H9 (cell line): ENCODE measurements around the gene DAPK1. TPM values are rescaled to one million over a fixed set of nuclear protein-coding genes. Genes with fewer than 3 reads are reported as not detected.

Experiments used
- DNase-seq: peaks from one replicate; pipeline ENCODE4 v3.0.0-alpha.2; 2017
- H2AFZ ChIP-seq: one replicate; pipeline ENCODE4 v1.6.1; 2013; ENCODE audit warnings: mild to moderate bottlenecking, low read length, control low read depth, moderate library complexity
- H2AK5ac ChIP-seq: 2 replicates; pipeline ENCODE4 v1.6.1; 2013; ENCODE audit warnings: low read length, control low read depth, mixed read lengths; ENCODE audit not compliant: insufficient read length
- H2BK120ac ChIP-seq: one replicate; pipeline ENCODE4 v1.6.1; 2013; ENCODE audit warnings: low read depth, mild to moderate bottlenecking, low read length, control low read depth, inconsistent platforms; ENCODE audit not compliant: poor library complexity, severe bottlenecking
- H2BK12ac ChIP-seq: 2 replicates; pipeline ENCODE4 v1.6.1; 2013; ENCODE audit warnings: low read length, control low read depth, mixed read lengths, low read depth; ENCODE audit not compliant: insufficient read length
- H2BK15ac ChIP-seq: 2 replicates; pipeline ENCODE4 v1.6.1; 2013; ENCODE audit warnings: low read depth, low read length, control low read depth
- H2BK20ac ChIP-seq: one replicate; pipeline ENCODE4 v1.6.1; 2013; ENCODE audit warnings: low read depth, mild to moderate bottlenecking, low read length, control low read depth, inconsistent platforms; ENCODE audit not compliant: poor library complexity, severe bottlenecking
- H2BK5ac ChIP-seq: 2 replicates; pipeline ENCODE4 v1.6.1; 2013; ENCODE audit warnings: low read length, control low read depth, mixed read lengths; ENCODE audit not compliant: insufficient read length
- H3K14ac ChIP-seq: 2 replicates; pipeline ENCODE4 v1.6.1; 2013; ENCODE audit warnings: low read length, control low read depth; ENCODE audit not compliant: insufficient read depth
- H3K18ac ChIP-seq: 2 replicates; pipeline ENCODE4 v1.6.1; 2013; ENCODE audit warnings: low read depth, mild to moderate bottlenecking, mixed read lengths, low read length, control low read depth; ENCODE audit not compliant: insufficient read length
- H3K23ac ChIP-seq: 2 replicates; pipeline ENCODE4 v1.6.1; 2013; ENCODE audit warnings: low read length, control low read depth, mixed read lengths, low read depth; ENCODE audit not compliant: insufficient read length
- H3K23me2 ChIP-seq: 2 replicates; pipeline ENCODE4 v1.6.1; 2013; ENCODE audit warnings: low read depth, mild to moderate bottlenecking, mixed read lengths, low read length, control low read depth; ENCODE audit not compliant: insufficient read length, poor library complexity, severe bottlenecking
- H3K27ac ChIP-seq: 2 replicates; pipeline ENCODE4 v1.5.1; 2013; ENCODE audit warnings: low read length, control low read depth, mixed read lengths, low read depth; ENCODE audit not compliant: insufficient read length
- H3K27me3 ChIP-seq: 2 replicates; pipeline ENCODE4 v1.6.1; 2013; ENCODE audit warnings: low read length, control low read depth, inconsistent platforms; ENCODE audit not compliant: insufficient read depth
- H3K4ac ChIP-seq: 2 replicates; pipeline ENCODE4 v1.6.1; 2013; ENCODE audit warnings: low read depth, mild to moderate bottlenecking, control low read depth, inconsistent platforms, low read length, moderate library complexity
- H3K4me1 ChIP-seq: 2 replicates; pipeline ENCODE4 v1.6.1; 2013; ENCODE audit warnings: low read length, control low read depth, inconsistent platforms; ENCODE audit not compliant: insufficient read depth
- H3K4me2 ChIP-seq: 2 replicates; pipeline ENCODE4 v1.6.1; 2013; ENCODE audit warnings: low read length, control low read depth, mixed read lengths; ENCODE audit not compliant: insufficient read length, insufficient read depth
- H3K56ac ChIP-seq: 2 replicates; pipeline ENCODE4 v1.6.1; 2013; ENCODE audit warnings: low read depth, mild to moderate bottlenecking, mixed read lengths, low read length, control low read depth; ENCODE audit not compliant: insufficient read length
- H3K79me1 ChIP-seq: 2 replicates; pipeline ENCODE4 v1.6.1; 2013; ENCODE audit warnings: low read depth, mild to moderate bottlenecking, moderate library complexity, low read length, control low read depth, inconsistent platforms; ENCODE audit not compliant: insufficient read depth, poor library complexity, severe bottlenecking
- H3K79me2 ChIP-seq: 2 replicates; pipeline ENCODE4 v1.6.1; 2013; ENCODE audit warnings: low read length, control low read depth, inconsistent platforms; ENCODE audit not compliant: insufficient read depth
- H3K9ac ChIP-seq: 2 replicates; pipeline ENCODE4 v1.6.1; 2013; ENCODE audit warnings: low read length, control low read depth, mixed read lengths; ENCODE audit not compliant: insufficient read length; ENCODE audit errors: extremely low read depth
- H3K9me3 ChIP-seq: one replicate; pipeline ENCODE4 v1.6.1; 2013; ENCODE audit warnings: low read depth, low read length, inconsistent platforms; ENCODE audit not compliant: control insufficient read depth
- H3T11ph ChIP-seq: one replicate; pipeline ENCODE4 v1.6.1; 2013; ENCODE audit warnings: mild to moderate bottlenecking, low read length, control low read depth, inconsistent platforms
- H4K20me1 ChIP-seq: one replicate; pipeline ENCODE4 v1.6.1; 2013; ENCODE audit not compliant: control insufficient read depth, insufficient read length, insufficient read depth
- H4K5ac ChIP-seq: 2 replicates; pipeline ENCODE4 v1.6.1; 2013; ENCODE audit warnings: low read depth, mild to moderate bottlenecking, mixed read lengths, low read length, control low read depth; ENCODE audit not compliant: insufficient read length
- H4K8ac ChIP-seq: replicated peaks from 2 replicates; pipeline ENCODE4 v1.6.1; 2013; ENCODE audit warnings: low read length, control low read depth, mixed read lengths, low read depth; ENCODE audit not compliant: insufficient read length
- H4K91ac ChIP-seq: 2 replicates; pipeline ENCODE4 v1.6.1; 2013; ENCODE audit warnings: low read depth, mild to moderate bottlenecking, moderate library complexity, mixed read lengths, low read length, control low read depth; ENCODE audit not compliant: insufficient read length
- H3K27ac Mint-ChIP-seq, 3 experiments: 2 replicates in 2 of 3; 3 replicates in 1 of 3; pipeline ENCODE4 v1.8.0; 2020 to 2021; ENCODE audit warnings: mixed read lengths in 3 of 3, mild to moderate bottlenecking in 1 of 3, moderate library complexity in 1 of 3
- H3K27me3 Mint-ChIP-seq: 2 replicates; pipeline ENCODE4 v1.8.0; 2021; ENCODE audit warnings: low read depth, mild to moderate bottlenecking, moderate library complexity, mixed read lengths
- H3K36me3 Mint-ChIP-seq, 3 experiments: 2 replicates in 2 of 3; 3 replicates in 1 of 3; pipeline ENCODE4 v1.8.0; 2020 to 2021; ENCODE audit warnings: low read depth in 3 of 3, mixed read lengths in 3 of 3; ENCODE audit not compliant: insufficient read depth in 1 of 3
- H3K4me1 Mint-ChIP-seq, 2 experiments: 2 replicates each; pipeline ENCODE4 v1.8.0; 2020; ENCODE audit warnings: mixed read lengths in 2 of 2
- H3K4me3 Mint-ChIP-seq, 2 experiments: 2 replicates in 1 of 2; 3 replicates in 1 of 2; pipeline ENCODE4 v1.8.0; 2020 to 2021; ENCODE audit warnings: mild to moderate bottlenecking in 2 of 2, mixed read lengths in 2 of 2, moderate library complexity in 1 of 2
- H3K9me3 Mint-ChIP-seq, 2 experiments: 2 replicates in 1 of 2; 3 replicates in 1 of 2; pipeline ENCODE4 v1.8.0; 2020; ENCODE audit warnings: mild to moderate bottlenecking in 2 of 2, mixed read lengths in 2 of 2, moderate library complexity in 1 of 2
- WGBS: extraction: QIAGEN DNeasy Blood & Tissue Kit; methylation state at CpG from one replicate; pipeline ENCODE4 v1.1.7; 2013; ENCODE audit warnings: missing lambda C conversion rate, low lambda C conversion rate, mixed read lengths; ENCODE audit not compliant: insufficient read length; ENCODE audit errors: extremely low coverage; 5-methylcytosine and 5-hydroxymethylcytosine counted together
- total RNA-seq: library from RNA; stranded (reverse); gene quantifications from 2 replicates; pipeline ENCODE4 v1.2.1, GENCODE V29; 2021
- TF ChIP-seq, protein P1 (sequence below): fragments of 200-600 bp; sonication (generic); conservative IDR thresholded peaks from 3 replicates; pipeline ENCODE4 v1.8.0; 2021; ENCODE audit warnings: antibody characterized with exemption, mild to moderate bottlenecking

The DAPK1 gene
- total RNA-seq, 1 experiment from 2014 or later, result 79.4 TPM

DNA sequence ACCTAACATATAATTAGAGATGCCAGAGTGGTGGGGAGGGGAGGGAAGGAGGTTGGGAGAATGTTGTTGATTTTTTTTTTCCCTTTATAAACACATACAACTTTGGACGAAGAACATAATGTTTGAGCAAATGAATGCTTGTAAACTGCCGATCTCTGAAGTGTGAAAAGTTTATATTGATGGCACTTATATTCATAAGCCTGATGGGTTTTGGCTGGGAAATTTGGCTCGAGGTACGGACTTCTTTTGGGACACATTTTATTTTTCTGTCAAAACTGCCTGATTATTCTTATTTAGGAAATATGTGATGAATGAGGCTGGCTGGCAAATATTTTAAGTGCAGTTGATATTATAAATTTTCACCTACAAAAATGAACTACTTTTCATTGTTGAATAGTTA, 9.9 kb downstream of the DAPK1 start:
- peaks cover 46 to 80% (median 63%) of the 10 kb centered on the region in 3 experiments; a peak in 6 of 7 replicates for H3K36me3 Mint-ChIP-seq
- no peak overlapping the region for H2BK20ac ChIP-seq

More for the DNA sequence above, 9.9 kb downstream of the DAPK1 start:
- TF ChIP-seq, protein P1, sequence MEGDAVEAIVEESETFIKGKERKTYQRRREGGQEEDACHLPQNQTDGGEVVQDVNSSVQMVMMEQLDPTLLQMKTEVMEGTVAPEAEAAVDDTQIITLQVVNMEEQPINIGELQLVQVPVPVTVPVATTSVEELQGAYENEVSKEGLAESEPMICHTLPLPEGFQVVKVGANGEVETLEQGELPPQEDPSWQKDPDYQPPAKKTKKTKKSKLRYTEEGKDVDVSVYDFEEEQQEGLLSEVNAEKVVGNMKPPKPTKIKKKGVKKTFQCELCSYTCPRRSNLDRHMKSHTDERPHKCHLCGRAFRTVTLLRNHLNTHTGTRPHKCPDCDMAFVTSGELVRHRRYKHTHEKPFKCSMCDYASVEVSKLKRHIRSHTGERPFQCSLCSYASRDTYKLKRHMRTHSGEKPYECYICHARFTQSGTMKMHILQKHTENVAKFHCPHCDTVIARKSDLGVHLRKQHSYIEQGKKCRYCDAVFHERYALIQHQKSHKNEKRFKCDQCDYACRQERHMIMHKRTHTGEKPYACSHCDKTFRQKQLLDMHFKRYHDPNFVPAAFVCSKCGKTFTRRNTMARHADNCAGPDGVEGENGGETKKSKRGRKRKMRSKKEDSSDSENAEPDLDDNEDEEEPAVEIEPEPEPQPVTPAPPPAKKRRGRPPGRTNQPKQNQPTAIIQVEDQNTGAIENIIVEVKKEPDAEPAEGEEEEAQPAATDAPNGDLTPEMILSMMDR, result no peak
- no peaks in the 10 kb centered on the region for H3K27me3 Mint-ChIP-seq
- WGBS, result no CpG with 5 or more reads among the region's 4 CpGs
- Histone ChIP-seq H3K27me3 (no peaks in the 10 kb centered on the region), H3K23me2 (no peaks in the 10 kb centered on the region), H4K5ac (no peak overlapping the region), H3K4ac (no peak overlapping the region), H4K8ac (no peak overlapping the region), H3K9me3 (no peaks in the 10 kb centered on the region), H3K56ac (no peak overlapping the region), H3K9ac (no peak overlapping the region), H3K4me2 (no peak overlapping the region), H3K18ac (no peak overlapping the region), H3K79me1 (no peaks in the 10 kb centered on the region), H4K91ac (no peak overlapping the region), H3K23ac (no peak overlapping the region), H3K14ac (no peak overlapping the region), H3K27ac (no peak overlapping the region), H2AFZ (no peak overlapping the region), H2BK12ac (no peak overlapping the region), H2BK5ac (no peak overlapping the region), H2BK120ac (no peak overlapping the region), H2BK15ac (no peak overlapping the region), H4K20me1 (no peaks in the 10 kb centered on the region), H3K4me1 (no peaks in the 10 kb centered on the region), H3T11ph (no peak overlapping the region), H3K79me2 (peaks cover 6% of the 10 kb centered on the region), H2AK5ac (no peak overlapping the region)
- no peak for DNase-seq
- H3K4me3 Mint-ChIP-seq, result no peak overlapping the region
- peaks cover 6 to 9% of the 10 kb centered on the region in 2 experiments; a peak in 3 of 4 replicates for H3K4me1 Mint-ChIP-seq
- no peak overlapping the region for H3K27ac Mint-ChIP-seq
- H3K9me3 Mint-ChIP-seq, result no peaks in the 10 kb centered on the region
